ENCODE data around the gene CELF5. TPM values are rescaled to one million over a fixed set of nuclear protein-coding genes. Genes with fewer than 3 reads are reported as not detected.

The CELF5 gene
- total RNA-seq, 2 experiments from 2014 or later, result 0.06 to 0.20 TPM

- no peak for DNase-seq
- H3K4me3 Mint-ChIP-seq, result no peak overlapping the region
- H3K9me3 Mint-ChIP-seq, result peaks cover 2% of the 10 kb centered on the region
- ChIA-PET CTCF (no interaction called here), POLR2A (no interaction called here)
- H3K4me1 Mint-ChIP-seq, result no peaks in the 10 kb centered on the region
- H3K27me3 Mint-ChIP-seq, result peaks cover 16% of the 10 kb centered on the region
- no peaks in the 10 kb centered on the region for H3K36me3 Mint-ChIP-seq (ENCODE audit: low read depth)
- no peak overlapping the region for H3K27ac Mint-ChIP-seq
These were observed 85.8 kb downstream of the CELF5 start for GRCh38 chr19:3310280-3310679.

- no peak for DNase-seq
- Mint-ChIP-seq H3K27ac (no peak overlapping the region), H3K4me1 (no peaks in the 10 kb centered on the region), H3K27me3 (peaks cover 16% of the 10 kb centered on the region), H3K9me3 (peaks cover 2% of the 10 kb centered on the region), H3K36me3 (ENCODE audit: low read depth) (no peaks in the 10 kb centered on the region), H3K4me3 (no peak overlapping the region)
- CTCF ChIA-PET, result no interaction called here
- POLR2A ChIA-PET, result no interaction called here
These were observed 86.2 kb downstream of the CELF5 start for GRCh38 chr19:3310711-3311110.

GRCh38 chr19:3313199-3313575, 88.7 kb downstream of the CELF5 start:
- Mint-ChIP-seq H3K27me3 (peaks cover 14% of the 10 kb centered on the region), H3K27ac (no peak overlapping the region), H3K4me1 (no peaks in the 10 kb centered on the region), H3K4me3 (no peak overlapping the region), H3K9me3 (no peaks in the 10 kb centered on the region), H3K36me3 (ENCODE audit: low read depth) (no peaks in the 10 kb centered on the region)
- DNase-seq, result no peak
- ChIA-PET POLR2A (no interaction called here), CTCF (no interaction called here)

- Mint-ChIP-seq H3K27ac (no peak overlapping the region), H3K9me3 (no peaks in the 10 kb centered on the region), H3K4me1 (no peaks in the 10 kb centered on the region), H3K36me3 (ENCODE audit: low read depth) (no peaks in the 10 kb centered on the region), H3K27me3 (peaks cover 11% of the 10 kb centered on the region), H3K4me3 (no peak overlapping the region)
- CTCF ChIA-PET, result interaction anchor here (0.6 kb wide), 1 partner anchor 186 kb away, joined by 3 read pairs; no protein-coding TSS in a partner anchor
- POLR2A ChIA-PET, result interaction anchor here (0.6 kb wide), 1 partner anchor 698 kb away, joined by 3 read pairs; no protein-coding TSS in a partner anchor
- no peak for DNase-seq
These were observed 90.7 kb downstream of the CELF5 start for GRCh38 chr19:3314962-3315675.

GRCh38 chr19:3315676-3315973, 91.2 kb downstream of the CELF5 start:
- Mint-ChIP-seq H3K9me3 (no peaks in the 10 kb centered on the region), H3K27ac (no peak overlapping the region), H3K27me3 (peaks cover 8% of the 10 kb centered on the region), H3K36me3 (ENCODE audit: low read depth) (no peaks in the 10 kb centered on the region), H3K4me3 (no peak overlapping the region), H3K4me1 (no peaks in the 10 kb centered on the region)
- no peak for DNase-seq
- CTCF ChIA-PET, result no interaction called here
- POLR2A ChIA-PET, result interaction anchor here (0.6 kb wide), 1 partner anchor 699 kb away, joined by 3 read pairs; no protein-coding TSS in a partner anchor

GRCh38 chr19:3316132-3316648, 91.7 kb downstream of the CELF5 start:
- CTCF ChIA-PET, result interaction anchor here (0.9 kb wide), 1 partner anchor 18 kb away, joined by 3 read pairs; no protein-coding TSS in a partner anchor
- no peak overlapping the region for H3K4me3 Mint-ChIP-seq
- peaks cover 6% of the 10 kb centered on the region for H3K27me3 Mint-ChIP-seq
- H3K9me3 Mint-ChIP-seq, result no peaks in the 10 kb centered on the region
- no peaks in the 10 kb centered on the region for H3K36me3 Mint-ChIP-seq (ENCODE audit: low read depth)
- POLR2A ChIA-PET, result no interaction called here
- DNase-seq, result no peak
- H3K4me1 Mint-ChIP-seq, result no peaks in the 10 kb centered on the region
- no peak overlapping the region for H3K27ac Mint-ChIP-seq

GRCh38 chr19:3316659-3317207, 92.3 kb downstream of the CELF5 start:
- DNase-seq, result no peak
- ChIA-PET CTCF (interaction anchor here (0.6 to 0.9 kb wide), 4 partner anchors 18 to 838 kb away, joined by 3 to 4 read pairs (median 3); no protein-coding TSS in a partner anchor), POLR2A (no interaction called here)
- Mint-ChIP-seq H3K9me3 (no peaks in the 10 kb centered on the region), H3K27me3 (peaks cover 1% of the 10 kb centered on the region), H3K27ac (no peak overlapping the region), H3K4me1 (no peaks in the 10 kb centered on the region), H3K4me3 (no peak overlapping the region), H3K36me3 (ENCODE audit: low read depth) (no peaks in the 10 kb centered on the region)

GRCh38 chr19:3319643-3320353, 95.3 kb downstream of the CELF5 start:
- H3K9me3 Mint-ChIP-seq, result no peaks in the 10 kb centered on the region

GRCh38 chr19:3320354-3320670, 95.9 kb downstream of the CELF5 start:
- H3K9me3 Mint-ChIP-seq, result no peaks in the 10 kb centered on the region
- DNase-seq, result no peak
- ChIA-PET CTCF (no interaction called here), POLR2A (no interaction called here)
- H3K27me3 Mint-ChIP-seq, result peaks cover 1% of the 10 kb centered on the region
- H3K4me3 Mint-ChIP-seq, result no peak overlapping the region
- no peak overlapping the region for H3K27ac Mint-ChIP-seq
- no peaks in the 10 kb centered on the region for H3K36me3 Mint-ChIP-seq (ENCODE audit: low read depth)
- no peaks in the 10 kb centered on the region for H3K4me1 Mint-ChIP-seq

More at GRCh38 chr19:3319643-3320353, 95.3 kb downstream of the CELF5 start:
- ChIA-PET POLR2A (no interaction called here), CTCF (no interaction called here)
- Mint-ChIP-seq H3K36me3 (ENCODE audit: low read depth) (no peaks in the 10 kb centered on the region), H3K4me1 (no peaks in the 10 kb centered on the region), H3K27ac (no peak overlapping the region), H3K27me3 (peaks cover 1% of the 10 kb centered on the region), H3K4me3 (no peak overlapping the region)
- DNase-seq, result no peak

GRCh38 chr19:3320853-3321252, 96.4 kb downstream of the CELF5 start:
- Mint-ChIP-seq H3K9me3 (no peaks in the 10 kb centered on the region), H3K27me3 (peaks cover 1% of the 10 kb centered on the region), H3K27ac (no peak overlapping the region), H3K36me3 (ENCODE audit: low read depth) (no peaks in the 10 kb centered on the region), H3K4me3 (no peak overlapping the region), H3K4me1 (no peaks in the 10 kb centered on the region)
- no peak for DNase-seq
- ChIA-PET POLR2A (no interaction called here), CTCF (no interaction called here)

GRCh38 chr19:3321696-3322095, 97.2 kb downstream of the CELF5 start:
- ChIA-PET CTCF (no interaction called here), POLR2A (no interaction called here)
- Mint-ChIP-seq H3K9me3 (no peaks in the 10 kb centered on the region), H3K4me1 (no peaks in the 10 kb centered on the region), H3K36me3 (ENCODE audit: low read depth) (no peaks in the 10 kb centered on the region), H3K27ac (no peak overlapping the region), H3K27me3 (peaks cover 1% of the 10 kb centered on the region), H3K4me3 (no peak overlapping the region)
- DNase-seq, result no peak

GRCh38 chr19:3322199-3322978, 97.9 kb downstream of the CELF5 start:
- H3K27ac Mint-ChIP-seq, result no peak overlapping the region
- H3K27me3 Mint-ChIP-seq, result peaks cover 1% of the 10 kb centered on the region
- no peaks in the 10 kb centered on the region for H3K36me3 Mint-ChIP-seq (ENCODE audit: low read depth)
- H3K4me1 Mint-ChIP-seq, result peaks cover 1% of the 10 kb centered on the region
- H3K4me3 Mint-ChIP-seq, result no peak overlapping the region
- POLR2A ChIA-PET, result no interaction called here
- no peak for DNase-seq
- no peaks in the 10 kb centered on the region for H3K9me3 Mint-ChIP-seq
- CTCF ChIA-PET, result no interaction called here

GRCh38 chr19:3323026-3323425, 98.6 kb downstream of the CELF5 start:
- Mint-ChIP-seq H3K36me3 (ENCODE audit: low read depth) (no peaks in the 10 kb centered on the region), H3K9me3 (no peaks in the 10 kb centered on the region), H3K4me1 (peaks cover 1% of the 10 kb centered on the region), H3K27me3 (peaks cover 1% of the 10 kb centered on the region), H3K4me3 (no peak overlapping the region), H3K27ac (no peak overlapping the region)
- ChIA-PET CTCF (no interaction called here), POLR2A (no interaction called here)
- DNase-seq, result no peak

Data from activated CD4-positive, alpha-beta T cell treated with anti-CD3 and anti-CD28 coated beads, Interleukin-2, amount 10 ng/mL, durations not matched to agents 7 days and 5 days (primary cell).